DND-41 (cell line): ENCODE measurements around the gene ZDHHC14.

Source experiments
- ATAC-seq: fragments of 200-7000 bp; cut with Tn5 transposase; 3 replicates; pipeline ENCODE4 v1.9.1; 2021; ENCODE audit warnings: low read depth; ENCODE audit not compliant: insufficient read depth
- DNase-seq: peaks from one replicate; pipeline ENCODE4 v3.0.0-alpha.2; 2020
- H2AFZ ChIP-seq: 2 replicates; pipeline ENCODE4 v1.6.0; 2012; ENCODE audit warnings: low read depth, low read length
- H3K27ac ChIP-seq: 2 replicates; pipeline ENCODE4 v1.5.1; 2012; ENCODE audit warnings: low read length, inconsistent platforms
- H3K27me3 ChIP-seq: fragments of 200-600 bp; sonication (generic); 2 replicates; pipeline ENCODE4 v1.6.0; 2012; ENCODE audit warnings: low read length, mild to moderate bottlenecking, inconsistent platforms; ENCODE audit not compliant: insufficient read depth, poor library complexity
- H3K36me3 ChIP-seq: 2 replicates; pipeline ENCODE4 v1.5.1; 2012; ENCODE audit warnings: low read length, inconsistent platforms; ENCODE audit not compliant: insufficient read depth
- H3K4me1 ChIP-seq: 2 replicates; pipeline ENCODE4 v1.5.1; 2012; ENCODE audit warnings: mild to moderate bottlenecking, low read length; ENCODE audit not compliant: insufficient read depth
- H3K4me2 ChIP-seq: 2 replicates; pipeline ENCODE4 v1.6.0; 2012; ENCODE audit warnings: mild to moderate bottlenecking, moderate library complexity, low read length, inconsistent platforms; ENCODE audit not compliant: insufficient read depth
- H3K4me3 ChIP-seq, 2 experiments: fragments of 200-600 bp in 1 of 2; shearing (Covaris generic) in 1 of 2; 2 replicates each; pipeline ENCODE4 v1.5.1; 2012 to 2016; ENCODE audit warnings: inconsistent platforms in 2 of 2, low read length in 2 of 2, mild to moderate bottlenecking in 2 of 2, low read depth in 1 of 2, moderate library complexity in 1 of 2
- H3K79me2 ChIP-seq: 2 replicates; pipeline ENCODE4 v1.6.0; 2012; ENCODE audit warnings: low read length, inconsistent platforms; ENCODE audit not compliant: insufficient read depth
- H3K9ac ChIP-seq: 2 replicates; pipeline ENCODE4 v1.6.0; 2012; ENCODE audit warnings: low read depth, mild to moderate bottlenecking, inconsistent platforms, low read length, moderate library complexity
- H3K9me3 ChIP-seq: 2 replicates; pipeline ENCODE4 v1.5.1; 2012; ENCODE audit warnings: low read length, moderate library complexity, mild to moderate bottlenecking, inconsistent platforms; ENCODE audit not compliant: insufficient read depth, severe bottlenecking
- H4K20me1 ChIP-seq: 2 replicates; pipeline ENCODE4 v1.6.0; 2012; ENCODE audit warnings: low read length; ENCODE audit not compliant: insufficient read depth
- CTCF ChIP-seq: IDR thresholded peaks from 2 replicates; pipeline ENCODE4 v1.5.1; 2012; ENCODE audit warnings: borderline replicate concordance, low read length, moderate library complexity, mild to moderate bottlenecking; ENCODE audit not compliant: poor library complexity, severe bottlenecking; ENCODE audit errors: extremely low read depth
- EZH2 ChIP-seq: IDR thresholded peaks from 3 replicates; pipeline ENCODE4 v1.6.1; 2012; ENCODE audit warnings: borderline replicate concordance, low read depth, mild to moderate bottlenecking, moderate library complexity, low read length, inconsistent platforms; ENCODE audit not compliant: severe bottlenecking

The ZDHHC14 gene

GRCh38 chr6:157524735-157525134, 143.7 kb downstream of the ZDHHC14 start:
- no peaks in the 10 kb centered on the region for H4K20me1 ChIP-seq
- H3K9me3 ChIP-seq, result no peaks in the 10 kb centered on the region
- no peaks in the 10 kb centered on the region for H3K4me1 ChIP-seq
- no peak overlapping the region for H2AFZ ChIP-seq
- no peak overlapping the region for H3K9ac ChIP-seq
- H3K79me2 ChIP-seq, result no peaks in the 10 kb centered on the region
- TF ChIP-seq EZH2, result no peak
- TF ChIP-seq CTCF, result no peak
- H3K27me3 ChIP-seq, result no peaks in the 10 kb centered on the region
- no peak overlapping the region for H3K4me2 ChIP-seq
- H3K27ac ChIP-seq, result no peak overlapping the region
- no peak for DNase-seq
- no peaks in the 10 kb centered on the region for H3K36me3 ChIP-seq
- H3K4me3 ChIP-seq, result no peak overlapping the region
- no peak for ATAC-seq

- no peak overlapping the region for H3K27ac ChIP-seq
- no peak for TF ChIP-seq EZH2
- no peak for TF ChIP-seq CTCF
- H3K4me3 ChIP-seq, result no peak overlapping the region
- no peak overlapping the region for H2AFZ ChIP-seq
- no peaks in the 10 kb centered on the region for H4K20me1 ChIP-seq
- no peaks in the 10 kb centered on the region for H3K4me1 ChIP-seq
- DNase-seq (no peak), ATAC-seq (no peak)
- H3K9me3 ChIP-seq, result no peaks in the 10 kb centered on the region
- no peaks in the 10 kb centered on the region for H3K79me2 ChIP-seq
- H3K4me2 ChIP-seq, result no peak overlapping the region
- H3K9ac ChIP-seq, result no peak overlapping the region
- no peaks in the 10 kb centered on the region for H3K27me3 ChIP-seq
- H3K36me3 ChIP-seq, result no peaks in the 10 kb centered on the region
Measured at GRCh38 chr6:157525292-157525889, 144.4 kb downstream of the ZDHHC14 start.

- no peak overlapping the region for H3K27ac ChIP-seq
- ATAC-seq, result no peak
- no peak overlapping the region for H3K9ac ChIP-seq
- H3K4me1 ChIP-seq, result no peaks in the 10 kb centered on the region
- no peak for TF ChIP-seq EZH2
- no peak for TF ChIP-seq CTCF
- H3K36me3 ChIP-seq, result no peaks in the 10 kb centered on the region
- H3K4me3 ChIP-seq, result no peak overlapping the region
- no peaks in the 10 kb centered on the region for H3K27me3 ChIP-seq
- no peaks in the 10 kb centered on the region for H3K9me3 ChIP-seq
- no peaks in the 10 kb centered on the region for H4K20me1 ChIP-seq
- no peaks in the 10 kb centered on the region for H3K79me2 ChIP-seq
- no peak overlapping the region for H3K4me2 ChIP-seq
- no peak for DNase-seq
- H2AFZ ChIP-seq, result no peak overlapping the region
Measured at GRCh38 chr6:157525918-157526425, 145.0 kb downstream of the ZDHHC14 start.
